GM18511 (cell line): ENCODE results near the gene BARX2.

Experiments
- ATAC-seq: cut with Tn5 transposase; IDR thresholded peaks from one replicate; pipeline ENCODE4 v1.9.1; 2021; ENCODE audit warnings: mild to moderate bottlenecking, moderate library complexity; ENCODE audit not compliant: unreplicated experiment

BARX2 gene

GRCh38 chr11:129493746-129494145, 118.1 kb downstream of the BARX2 start:
- no peak for ATAC-seq
